Stimulated activated CD4-positive, alpha-beta T cell treated with anti-CD3 and anti-CD28 coated beads, TNF-alpha, amount 100 ng/mL, for 1 hour (primary cell): ENCODE results near the gene NTHL1.

Experiments
- DNase-seq, 3 donors: peaks; one replicate each; pipeline ENCODE4 v3.0.0-alpha.2; 2020; ENCODE audit warnings: low read depth in 3 of 3, low spot score in 1 of 3

The NTHL1 gene

DNA sequence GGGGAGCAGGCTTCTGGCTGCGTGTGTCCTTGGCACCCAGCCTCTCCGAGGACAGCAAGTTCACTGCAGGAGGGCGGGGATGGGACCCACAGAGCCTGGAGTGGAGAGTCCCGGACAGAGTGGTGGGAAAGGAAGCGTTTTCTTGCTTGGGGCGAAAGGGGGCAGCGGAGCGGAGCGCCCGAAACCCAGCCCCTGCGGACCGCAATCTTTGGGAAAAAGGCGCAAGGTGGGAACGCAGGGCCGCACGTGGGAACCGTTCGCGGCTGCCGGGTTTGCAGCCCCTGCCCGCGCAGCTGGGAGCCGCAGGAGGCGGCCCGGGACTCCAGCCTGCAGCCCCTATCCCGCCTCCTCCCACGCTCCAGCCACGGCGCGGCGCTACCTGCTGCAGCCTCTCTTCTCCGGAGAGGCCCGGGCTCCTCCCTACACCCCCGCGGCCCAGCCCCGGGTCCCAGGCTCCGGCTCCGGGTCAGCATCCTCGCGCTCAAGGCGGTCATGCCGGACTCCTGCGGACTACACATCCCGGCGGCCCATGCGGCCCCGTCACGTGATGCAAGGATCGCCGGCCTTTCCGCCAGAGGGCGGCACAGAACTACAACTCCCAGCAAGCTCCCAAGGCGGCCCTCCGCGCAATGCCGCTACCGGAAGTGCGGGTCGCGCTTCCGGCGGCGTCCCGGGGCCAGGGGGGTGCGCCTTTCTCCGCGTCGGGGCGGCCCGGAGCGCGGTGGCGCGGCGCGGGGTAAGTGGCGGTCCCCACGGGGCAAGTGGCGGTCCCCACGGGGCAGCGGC, at the start of gene NTHL1, which contains the start of gene TSC2:
TSS of gene NTHL1 (minus strand) at position 505 of the 786 bp plus-strand sequence. CDS start at position 494, 11 bp downstream.
TSS of gene TSC2 (plus strand) at position 656 of the 786 bp plus-strand sequence. CDS start 631 bp downstream, outside the sequence.
- DNase-seq = peak; percentile 78 to 85 (median 81)

DNA sequence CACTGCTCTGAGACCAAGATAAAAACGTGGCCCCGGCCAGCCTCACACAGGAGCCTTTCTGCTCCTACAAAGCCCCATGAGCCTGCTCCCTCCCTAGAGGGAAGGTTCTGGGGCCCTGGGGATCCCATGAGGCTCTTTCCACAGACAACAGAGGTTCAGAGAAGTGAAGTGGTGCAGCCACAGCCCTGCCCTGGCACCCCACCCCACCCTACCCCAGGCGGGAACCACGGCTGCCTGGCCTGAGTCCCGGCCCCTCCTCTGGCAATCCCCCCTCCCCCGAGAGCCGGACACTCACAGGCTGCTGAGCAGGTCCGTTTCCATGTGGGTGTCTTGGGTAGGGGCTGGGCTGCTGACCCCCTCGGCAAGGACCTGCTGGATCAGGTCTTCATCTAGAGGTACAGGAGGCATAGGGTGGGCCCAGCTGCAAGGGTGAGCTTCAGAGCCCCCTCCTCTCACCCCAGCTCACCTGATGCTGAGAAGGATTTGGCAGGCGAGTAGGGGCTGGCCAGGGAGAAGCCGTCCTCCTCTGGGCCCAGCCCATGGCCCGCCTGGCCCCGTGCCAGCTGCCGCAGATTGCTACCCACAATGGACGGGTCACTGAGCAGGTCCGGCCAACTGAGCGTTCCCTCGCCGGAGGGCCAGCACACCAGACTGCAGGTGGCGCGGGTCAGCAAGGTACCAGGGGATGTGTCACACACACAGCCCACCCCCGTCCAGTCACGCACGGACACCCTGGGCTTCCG, 49.4 kb upstream of the NTHL1 start:
- DNase-seq = no peak

DNA sequence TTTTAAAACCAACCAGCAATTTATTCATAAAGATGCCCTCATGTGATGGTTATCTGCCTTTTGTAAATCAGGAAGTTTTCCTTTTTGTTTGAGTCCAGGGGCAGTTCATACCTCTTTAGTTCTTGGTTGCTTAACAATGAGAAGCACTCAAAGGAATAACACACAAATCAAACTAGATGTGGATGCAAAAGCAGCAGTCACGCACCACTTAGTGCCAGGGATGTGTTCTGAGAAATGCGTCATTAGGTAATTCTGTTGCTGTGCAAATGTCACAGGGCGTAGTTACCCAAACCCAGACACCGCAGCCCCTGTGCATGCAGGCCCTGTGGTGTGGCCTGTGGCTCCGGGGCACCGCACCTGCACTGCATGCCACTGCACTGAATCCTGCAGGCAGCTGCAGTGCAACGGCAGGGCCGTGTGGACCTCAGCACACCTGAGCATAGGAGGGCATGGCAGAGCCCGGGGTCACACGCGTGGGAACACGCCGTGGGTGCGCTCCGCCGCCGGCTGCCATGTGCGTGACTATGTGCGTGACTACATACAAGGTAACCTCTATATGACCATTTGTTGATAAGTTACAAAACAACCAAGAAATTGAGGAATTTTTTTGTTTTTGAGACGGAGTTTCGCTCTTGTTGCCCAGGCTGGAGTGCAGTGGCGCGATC, 48.4 kb upstream of the NTHL1 start:
- no peak for DNase-seq

DNA sequence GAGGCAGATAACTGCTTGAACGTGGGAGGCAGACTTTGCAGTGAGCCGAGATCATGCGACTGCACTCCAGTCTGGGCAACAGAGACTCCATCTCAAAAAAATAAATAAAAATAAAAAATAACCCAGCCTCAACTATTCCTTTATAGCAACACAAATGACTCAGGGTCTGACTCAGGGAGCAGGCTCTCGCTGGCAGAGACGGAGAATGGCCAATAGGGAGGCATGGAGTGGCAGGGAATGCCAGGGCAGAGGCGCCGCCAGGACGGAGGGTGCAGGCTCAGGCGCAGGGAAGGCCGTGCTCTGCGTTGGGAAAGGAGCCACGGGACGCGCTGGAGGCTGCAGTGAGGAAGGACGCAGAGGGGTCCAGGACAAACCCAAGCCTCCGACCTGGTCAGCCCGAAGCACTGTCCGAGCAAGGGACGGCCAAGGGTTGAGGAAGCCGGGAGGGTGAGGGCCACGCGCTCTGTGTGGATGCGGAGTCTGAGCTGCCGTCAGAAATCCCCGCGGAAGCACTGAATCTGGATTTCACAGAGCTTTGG, 47.8 kb upstream of the NTHL1 start:
- no peak for DNase-seq

DNA sequence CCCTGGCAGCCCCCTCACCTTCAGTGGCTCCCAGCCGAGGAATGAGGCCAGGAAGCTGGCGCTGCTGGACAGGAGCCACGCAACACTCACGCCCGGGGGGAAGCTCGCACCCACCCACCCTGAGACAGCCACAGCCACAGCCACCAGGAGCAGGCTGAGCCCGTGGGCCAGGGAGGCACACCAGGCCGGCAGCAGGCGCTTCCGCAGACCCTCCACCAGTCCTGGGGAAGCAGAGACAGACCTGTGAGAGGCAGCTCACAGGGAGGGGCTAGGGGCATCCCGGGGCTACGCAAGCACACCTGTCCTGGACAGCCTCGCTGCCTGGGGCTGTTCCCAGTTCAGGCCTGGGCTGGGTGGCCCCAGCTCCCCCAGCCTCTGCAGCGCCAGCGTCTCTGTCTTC, 46.2 kb upstream of the NTHL1 start:
- no peak for DNase-seq

DNA sequence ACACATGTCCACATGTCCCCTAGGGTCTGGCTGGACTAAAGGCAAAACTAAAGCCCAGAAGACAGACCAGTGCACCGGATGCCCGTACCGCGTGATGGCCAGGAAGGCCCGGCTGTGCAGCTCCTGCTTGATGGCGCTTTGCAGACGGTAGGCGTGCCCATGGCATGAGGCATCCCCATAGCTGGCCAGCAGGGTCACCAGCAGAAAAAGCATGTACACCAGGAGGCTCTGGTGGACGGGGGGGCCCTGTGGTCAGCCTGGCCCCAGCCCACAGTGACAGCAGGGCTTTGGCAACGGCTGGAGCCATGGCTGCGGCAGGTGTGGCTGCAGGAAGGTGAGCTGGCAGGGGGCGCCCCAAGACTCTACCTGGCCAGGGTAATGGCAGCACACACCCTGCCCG, 45.2 kb upstream of the NTHL1 start:
- DNase-seq = no peak

DNA sequence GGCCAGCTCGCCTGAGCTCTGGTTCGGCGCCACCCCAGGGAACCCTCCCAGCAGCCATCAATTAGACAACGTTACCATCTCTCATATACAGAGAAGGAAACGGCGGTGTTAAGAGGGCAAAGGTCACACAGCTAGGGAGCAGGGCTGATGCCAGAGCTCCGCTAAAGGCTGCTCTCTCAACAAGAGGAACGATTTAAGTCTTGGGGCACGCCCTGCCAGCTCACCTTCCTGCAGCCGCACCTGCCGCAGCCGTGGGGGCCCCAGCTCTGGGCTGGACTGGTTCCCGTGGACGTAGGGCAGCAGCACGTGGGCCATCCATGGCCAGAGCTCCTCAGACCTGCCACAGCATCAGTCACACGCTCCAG, 44.6 kb upstream of the NTHL1 start:
- no peak for DNase-seq

DNA sequence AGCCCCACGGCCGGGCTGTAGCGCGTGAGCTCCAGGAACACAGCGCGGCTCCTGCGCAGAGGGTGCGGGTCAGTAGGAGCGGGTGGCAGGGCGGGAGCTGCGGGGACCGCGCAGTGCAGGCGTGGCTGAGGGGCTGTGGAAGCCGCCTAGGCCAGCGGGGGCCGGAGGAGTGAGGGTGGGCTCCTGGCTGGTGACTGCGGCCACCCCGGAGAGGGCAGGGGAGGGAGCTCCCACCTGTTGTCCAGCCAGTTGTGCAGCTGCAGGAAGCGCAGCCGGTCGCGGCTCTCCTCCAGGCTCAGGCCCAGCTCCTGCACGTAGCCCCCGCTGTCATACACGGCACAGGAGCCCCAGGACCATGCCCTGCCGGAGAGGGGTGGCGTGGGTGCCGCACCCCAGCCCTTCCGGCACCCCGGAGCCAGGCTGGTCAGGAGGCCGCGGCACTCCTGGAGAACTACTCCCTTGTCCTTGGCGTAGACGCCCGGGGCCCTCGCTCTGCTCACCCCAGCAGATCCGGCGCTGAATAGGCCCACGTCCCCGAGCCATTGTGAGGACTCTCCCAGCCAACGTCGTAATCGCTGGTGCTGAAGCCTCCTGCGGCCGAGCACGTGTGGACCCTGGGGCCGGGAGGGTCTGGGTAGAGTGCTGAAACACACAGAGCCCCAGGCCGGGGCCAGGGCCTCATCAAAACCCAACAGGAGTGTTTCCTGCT, 44.1 kb upstream of the NTHL1 start:
- no peak for DNase-seq

DNA sequence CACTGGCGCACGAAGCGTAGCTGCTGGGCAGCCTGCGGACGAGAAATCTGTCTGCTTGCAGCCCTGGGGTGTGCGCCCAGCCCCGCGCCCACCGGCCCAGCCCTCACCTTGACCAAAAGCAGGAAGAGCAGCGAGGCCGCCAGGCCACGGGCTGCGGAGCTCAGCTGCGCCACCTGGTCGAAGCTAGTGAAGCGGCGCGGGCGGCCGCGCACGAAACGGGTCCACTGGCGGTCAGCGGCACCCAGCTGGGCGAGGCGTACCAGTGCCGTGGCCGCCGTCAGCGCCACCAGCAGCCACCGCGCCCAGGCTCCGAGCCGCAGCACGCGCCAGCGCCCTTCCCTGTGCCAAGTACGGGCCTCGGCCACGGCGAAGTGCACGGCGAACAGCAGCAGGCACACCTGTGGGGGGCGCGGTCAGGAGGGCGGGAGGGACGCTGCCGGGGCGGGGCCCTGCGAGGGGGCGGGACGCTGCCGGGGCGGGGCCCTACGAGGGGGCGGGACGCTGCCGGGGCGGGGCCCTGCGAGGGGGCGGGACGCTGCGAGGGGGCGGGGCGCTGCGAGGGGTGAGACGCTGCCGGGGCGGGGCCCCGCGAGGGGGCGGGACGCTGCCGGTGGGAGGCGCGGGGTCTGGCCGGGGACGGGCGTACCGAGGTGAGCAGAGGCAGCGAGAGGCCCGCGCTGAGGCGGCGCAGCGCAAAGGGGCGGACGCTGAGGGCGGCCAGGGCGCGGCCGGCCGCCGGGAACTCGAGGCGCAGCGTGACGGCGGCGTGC, 43.3 kb upstream of the NTHL1 start:
- no peak for DNase-seq

DNA sequence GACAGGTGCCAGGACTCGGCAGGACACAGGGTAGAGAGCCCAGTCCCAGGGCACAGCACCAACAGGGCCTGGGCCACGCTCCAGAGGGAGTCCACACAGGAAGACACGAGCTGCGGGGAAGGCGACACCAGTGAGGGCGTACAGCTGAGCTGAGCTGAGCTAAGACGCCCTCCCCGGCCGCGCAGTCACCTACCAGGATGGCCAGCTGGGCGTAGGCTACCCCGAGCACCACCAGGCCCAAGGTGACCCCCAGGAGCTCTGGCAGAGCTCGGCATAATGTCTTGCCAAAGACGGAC, 42.8 kb upstream of the NTHL1 start:
- no peak for DNase-seq

DNA sequence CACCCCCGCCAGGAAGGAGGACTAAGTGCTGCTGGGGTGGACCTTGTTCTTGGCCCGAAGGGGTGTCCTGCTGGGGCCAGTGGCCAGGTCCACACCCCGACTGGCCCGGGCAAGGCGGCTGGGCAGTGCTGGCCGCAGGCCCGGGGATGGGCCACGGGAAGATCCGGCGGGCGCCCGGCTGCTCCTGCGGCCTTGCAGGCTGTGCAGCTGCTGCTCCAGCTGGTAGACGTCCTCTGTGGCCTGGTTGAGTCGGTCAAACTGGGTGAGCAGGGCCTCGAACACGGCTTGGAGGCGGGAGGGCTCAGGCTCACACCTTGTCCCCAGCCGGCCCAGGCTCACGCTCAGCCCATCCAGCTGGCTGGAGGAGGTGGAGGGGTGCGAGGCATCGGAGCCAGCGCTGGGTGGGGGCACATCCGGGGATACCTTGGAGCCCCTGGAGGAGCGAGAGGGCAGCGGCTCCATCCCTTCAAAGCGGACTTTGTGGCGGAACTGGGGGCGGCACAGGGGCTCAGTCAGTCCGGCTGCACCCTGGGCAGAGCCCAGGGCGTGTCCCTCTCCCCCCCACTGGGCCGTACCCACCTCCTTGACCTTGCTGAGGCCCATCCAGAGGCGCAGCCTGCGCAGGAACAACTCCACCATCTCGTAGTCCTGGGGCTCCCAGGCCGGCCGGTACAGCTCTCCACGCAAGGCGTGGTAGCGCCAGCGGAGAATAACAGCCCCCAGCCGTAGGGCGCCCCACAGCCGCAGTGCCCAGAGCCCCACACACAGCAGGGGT, 42.3 kb upstream of the NTHL1 start:
- DNase-seq = no peak

DNA sequence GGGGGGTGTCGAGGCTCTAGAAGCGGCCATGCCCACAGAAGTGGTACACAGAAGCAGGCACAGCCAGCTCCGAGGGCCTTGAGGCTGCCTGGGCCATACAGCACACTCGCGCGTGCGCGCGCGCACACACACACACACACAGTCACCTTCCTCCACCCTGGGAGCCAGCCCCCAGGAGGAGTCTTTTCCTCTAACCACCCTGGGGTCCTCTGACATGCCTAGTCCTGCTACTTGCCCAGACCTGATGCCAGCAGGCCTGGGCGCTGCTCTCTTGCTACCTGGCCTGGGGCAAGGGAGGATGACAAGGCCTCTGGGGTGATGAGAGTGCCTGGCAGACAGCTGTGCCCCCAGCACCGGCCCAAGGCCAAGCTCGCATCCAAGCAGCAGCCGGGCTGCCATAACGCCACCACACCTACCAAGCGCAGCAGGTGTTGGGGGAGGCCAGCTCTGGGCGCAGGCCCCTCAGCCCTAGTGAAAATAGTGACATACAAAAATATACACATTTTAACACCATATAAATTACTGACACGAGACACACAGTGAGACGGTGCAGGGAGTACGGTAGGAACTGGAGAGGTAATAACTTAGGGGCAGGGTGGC, 41.2 kb upstream of the NTHL1 start:
- DNase-seq = no peak

DNA sequence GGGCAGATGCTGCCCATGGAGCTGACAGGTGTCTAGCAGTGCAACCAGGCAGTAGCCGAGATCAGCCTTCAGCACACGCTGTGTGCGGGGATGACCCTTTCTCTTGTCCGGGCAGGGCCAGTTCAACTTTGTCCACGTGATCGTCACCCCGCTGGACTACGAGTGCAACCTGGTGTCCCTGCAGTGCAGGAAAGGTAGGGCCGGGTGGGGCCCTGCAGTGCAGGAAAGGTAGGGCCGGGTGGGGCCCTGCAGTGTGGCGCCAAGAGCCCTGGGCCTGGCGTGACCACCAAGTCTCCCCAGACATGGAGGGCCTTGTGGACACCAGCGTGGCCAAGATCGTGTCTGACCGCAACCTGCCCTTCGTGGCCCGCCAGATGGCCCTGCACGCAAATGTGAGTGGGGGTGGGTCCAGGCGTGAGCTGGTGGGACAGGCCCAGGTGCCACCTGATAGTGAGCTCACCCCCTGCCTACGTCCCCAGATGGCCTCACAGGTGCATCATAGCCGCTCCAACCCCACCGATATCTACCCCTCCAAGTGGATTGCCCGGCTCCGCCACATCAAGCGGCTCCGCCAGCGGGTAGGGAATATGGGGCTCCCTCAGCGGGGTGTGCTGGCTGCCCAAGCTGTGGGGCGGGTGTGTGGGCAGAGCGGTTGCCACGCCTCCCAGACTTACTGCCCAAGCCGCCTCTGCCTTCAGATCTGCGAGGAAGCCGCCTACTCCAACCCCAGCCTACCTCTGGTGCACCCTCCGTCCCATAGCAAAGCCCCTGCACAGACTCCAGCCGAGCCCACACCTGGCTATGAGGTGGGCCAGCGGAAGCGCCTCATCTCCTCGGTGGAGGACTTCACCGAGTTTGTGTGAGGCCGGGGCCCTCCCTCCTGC, 40.4 kb upstream of the NTHL1 start:
- DNase-seq = no peak

DNA sequence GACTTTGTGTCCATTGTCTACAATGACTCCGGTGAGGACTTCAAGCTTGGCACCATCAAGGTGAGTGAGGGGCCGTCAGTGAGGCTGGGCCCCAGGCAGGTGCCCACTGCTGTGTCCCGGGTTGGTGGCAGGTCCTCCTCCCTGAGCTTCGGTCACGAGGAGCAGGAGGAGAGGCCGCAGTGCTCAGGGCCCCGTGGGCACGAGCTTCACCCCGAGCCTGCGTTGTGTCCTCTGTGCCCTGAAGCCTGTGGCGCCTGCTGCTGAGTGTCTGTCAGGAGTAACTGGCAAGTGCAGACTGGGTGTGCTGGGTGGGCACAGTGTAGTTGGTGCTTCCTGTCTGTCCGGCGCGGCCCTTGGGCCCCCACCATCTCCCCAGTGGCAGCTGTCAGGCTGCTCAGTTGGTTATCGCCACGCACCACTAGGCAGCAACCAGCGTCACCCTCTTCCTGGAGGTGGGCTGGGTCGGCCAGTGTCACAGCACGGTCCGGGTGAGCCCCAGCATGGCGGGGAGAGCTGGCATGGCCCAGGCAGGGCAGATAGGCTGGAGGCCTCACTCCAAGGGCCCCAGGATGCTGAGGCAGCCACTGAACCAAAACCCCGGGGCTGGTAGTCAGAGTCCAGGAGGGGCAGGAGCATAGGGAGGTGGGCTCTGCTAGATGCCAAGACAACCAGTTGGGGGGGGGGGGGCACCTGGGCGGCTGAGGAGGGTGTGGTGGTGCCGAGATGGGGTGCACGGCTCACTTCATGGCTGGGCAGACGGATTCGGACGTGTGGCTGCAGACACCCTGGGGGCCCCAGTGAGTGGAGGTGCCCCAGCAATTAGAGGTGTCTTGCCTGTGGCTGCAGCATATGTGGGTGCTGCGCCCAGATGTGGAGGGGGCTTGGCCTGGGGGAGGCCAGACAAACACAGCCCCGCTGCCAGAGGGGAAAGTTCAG, 39.4 kb upstream of the NTHL1 start:
- DNase-seq = no peak

DNA sequence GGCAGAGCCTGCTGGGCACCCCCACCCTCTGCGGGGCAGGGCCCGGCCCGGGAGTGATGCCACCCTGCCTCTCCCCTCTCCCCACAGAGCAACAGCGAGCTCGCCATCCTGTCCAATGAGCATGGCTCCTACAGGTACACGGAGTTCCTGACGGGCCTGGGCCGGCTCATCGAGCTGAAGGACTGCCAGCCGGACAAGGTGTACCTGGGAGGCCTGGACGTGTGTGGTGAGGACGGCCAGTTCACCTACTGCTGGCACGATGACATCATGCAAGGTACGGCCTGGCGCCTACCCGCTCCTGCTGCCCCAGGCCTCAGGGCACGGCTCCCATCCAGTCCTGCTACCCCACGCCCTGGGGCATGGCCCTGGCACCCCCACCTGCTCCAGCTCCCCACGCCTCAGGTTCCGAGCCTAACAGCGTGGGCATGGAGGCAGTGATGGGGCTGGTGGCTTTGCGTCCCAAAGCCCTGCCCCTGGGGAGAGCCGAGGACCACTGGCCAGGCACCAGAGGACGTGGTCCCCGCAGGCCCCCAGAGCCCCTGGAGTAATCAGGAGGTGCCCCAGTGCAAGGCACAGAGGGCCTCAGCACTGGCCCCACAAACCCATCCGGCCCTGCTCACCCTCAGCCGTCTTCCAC, 38.6 kb upstream of the NTHL1 start:
- DNase-seq = no peak

DNA sequence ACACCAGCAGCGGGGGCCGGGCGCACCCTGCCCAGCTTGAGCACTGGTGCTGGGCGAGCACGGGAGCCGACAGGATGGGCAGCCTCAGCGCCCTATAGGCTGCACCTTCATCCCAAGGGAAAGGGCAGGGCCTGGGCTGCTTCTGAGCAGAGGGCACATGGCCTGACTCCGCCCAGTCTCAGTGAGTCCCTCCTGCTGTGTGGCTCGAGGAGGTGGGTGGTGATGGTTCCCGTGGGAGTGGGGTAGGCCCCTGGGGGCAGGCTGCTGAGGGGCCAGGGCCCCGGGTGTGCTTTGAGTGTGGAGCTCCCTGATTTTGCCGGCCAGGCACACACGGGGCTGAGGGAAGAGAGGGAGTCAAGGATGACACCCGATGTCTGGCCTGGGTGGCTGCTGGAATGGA, 38.0 kb upstream of the NTHL1 start:
- DNase-seq = no peak
